Measurements from ENCODE around the gene INHBB.

GRCh38 chr2:120324933-120325332, 21.0 kb upstream of the INHBB start:
- TF ChIP-seq POLR2A (IDR thresholded peaks at IDR 0.05), result no peak
- no peak for TF ChIP-seq CTCF (IDR thresholded peaks at IDR 0.05)

Measured in prostate gland (tissue), 2 donors.